A549 (cell line): ENCODE measurements around the gene CMIP. TPM values are rescaled to one million over a fixed set of nuclear protein-coding genes. Genes with fewer than 3 reads are reported as not detected.

Experiments used
- ATAC-seq, 2 experiments: fragments of 200-7000 bp in 1 of 2; fragments of >200 bp in 1 of 2; cut with Nextera tagmentation in 1 of 2; cut with Tn5 transposase in 1 of 2; 3 replicates each; pipeline versions ENCODE4 v1.8.0 to v1.9.1; 2018 to 2020; ENCODE audit warnings: mild to moderate bottlenecking in 1 of 2, moderate library complexity in 1 of 2
- CTCF ChIA-PET: fragments of 300-600 bp; sonication (Branson Sonifier 250); formaldehyde crosslinking; extraction: SDS; loops from one replicate; lab custom pipeline; 2021; ENCODE audit warnings: antibody characterized with exemption, inconsistent platforms; lab: Yijun Ruan, JAX
- POLR2A ChIA-PET: fragments of 350-600 bp; formaldehyde crosslinking; extraction: SDS; loops from one replicate; lab custom pipeline; 2021; ENCODE audit warnings: antibody characterized with exemption, inconsistent platforms; lab: Yijun Ruan, JAX
- DNase-seq, 2 experiments: peaks; one replicate each; pipeline versions ENCODE4 v3.0.0 to v3.0.0-alpha.2; 2011 to 2016; ENCODE audit warnings: low read depth in 1 of 2, low spot score in 1 of 2
- FAIRE-seq: peaks from 2 replicates; lab custom pipeline; 2011; peaks lifted over from hg19 to GRCh38; lab: Jason Lieb, UNC
- H3K27ac ChIP-seq, 2 experiments: fragments of >200 bp; sonication (Bioruptor Twin); formaldehyde crosslinking; 3 replicates each; pipeline ENCODE4 v1.5.1; 2016 to 2017
- H3K4me1 ChIP-seq: fragments of >200 bp; sonication (Bioruptor Twin); formaldehyde crosslinking; 3 replicates; pipeline ENCODE4 v1.6.1; 2016
- H3K4me2 ChIP-seq: fragments of >200 bp; sonication (Bioruptor Twin); formaldehyde crosslinking; 3 replicates; pipeline ENCODE4 v1.6.1; 2016
- H3K4me3 ChIP-seq: fragments of >200 bp; sonication (Bioruptor Twin); formaldehyde crosslinking; 3 replicates; pipeline ENCODE4 v1.5.1; 2016
- H3K9me3 ChIP-seq: fragments of >200 bp; sonication (Bioruptor Twin); formaldehyde crosslinking; 3 replicates; pipeline ENCODE4 v1.6.1; 2016
- CBX8 ChIP-seq: fragments of 200-600 bp; sonication (generic); IDR thresholded peaks from 2 replicates; pipeline ENCODE4 v1.6.1; 2016
- EHF ChIP-seq: fragments of 250-450 bp; sonication (Bioruptor Pico); IDR thresholded peaks from 2 replicates; pipeline ENCODE4 v1.5.0; 2020; ENCODE audit warnings: mild to moderate bottlenecking
- ESRRA ChIP-seq: fragments of 150-350 bp; IDR thresholded peaks from 2 replicates; pipeline ENCODE4 v1.6.1; 2014; ENCODE audit warnings: mild to moderate bottlenecking, low read length, borderline replicate concordance
- HOXB13 ChIP-seq: fragments of 250-450 bp; sonication (Bioruptor Pico); IDR thresholded peaks from 2 replicates; pipeline ENCODE4 v1.5.0; 2020; ENCODE audit warnings: low read depth, mild to moderate bottlenecking, moderate library complexity
- JUNB ChIP-seq: fragments of >200 bp; sonication (Bioruptor Twin); formaldehyde crosslinking; IDR thresholded peaks from 2 replicates; pipeline ENCODE4 v1.6.1; 2016
- KDM5A ChIP-seq: fragments of 200-600 bp; sonication (generic); IDR thresholded peaks from 2 replicates; pipeline ENCODE4 v1.6.1; 2016; ENCODE audit warnings: antibody characterized with exemption, mild to moderate bottlenecking
- MAZ ChIP-seq: fragments of 150-350 bp; IDR thresholded peaks from 2 replicates; pipeline ENCODE4 v1.6.1; 2014; ENCODE audit warnings: antibody characterized with exemption, low read depth, low read length, borderline replicate concordance
- NFE2L2 ChIP-seq: fragments of 150-350 bp; conservative IDR thresholded peaks from 2 replicates; pipeline ENCODE4 v1.6.1; 2014; ENCODE audit warnings: low read length
- NPAS2 ChIP-seq: fragments of 250-450 bp; sonication (Bioruptor Pico); IDR thresholded peaks from 2 replicates; pipeline ENCODE4 v1.8.0; 2022; ENCODE audit warnings: mild to moderate bottlenecking, moderate library complexity, borderline replicate concordance
- PHF8 ChIP-seq: fragments of 200-600 bp; sonication (generic); IDR thresholded peaks from 2 replicates; pipeline ENCODE4 v1.6.1; 2016; ENCODE audit warnings: low read depth, mild to moderate bottlenecking, antibody characterized with exemption, moderate library complexity, borderline replicate concordance
- POLR2A ChIP-seq: IDR thresholded peaks from 2 replicates; pipeline ENCODE4 v1.6.1; 2012; ENCODE audit warnings: mild to moderate bottlenecking, low read length
- RARB ChIP-seq: fragments of 250-450 bp; sonication (Bioruptor Pico); IDR thresholded peaks from 2 replicates; pipeline ENCODE4 v1.8.0; 2021; ENCODE audit warnings: mild to moderate bottlenecking, moderate library complexity
- ZC3H11A ChIP-seq: fragments of 450-650 bp; IDR thresholded peaks from 2 replicates; pipeline ENCODE4 v1.6.1; 2014; ENCODE audit warnings: antibody characterized with exemption, mild to moderate bottlenecking
- ZFP36 ChIP-seq: fragments of 450-650 bp; IDR thresholded peaks from 2 replicates; pipeline ENCODE4 v1.6.1; 2014; ENCODE audit warnings: borderline replicate concordance; ENCODE audit not compliant: partially characterized antibody
- ZNF302 ChIP-seq: fragments of 250-450 bp; sonication (Bioruptor Pico); IDR thresholded peaks from 2 replicates; pipeline ENCODE4 v1.9.0; 2021; ENCODE audit warnings: inconsistent platforms, mild to moderate bottlenecking, moderate library complexity
- ZSCAN20 ChIP-seq: fragments of 250-450 bp; sonication (Bioruptor Pico); IDR thresholded peaks from 2 replicates; pipeline ENCODE4 v1.8.0; 2022; ENCODE audit warnings: mild to moderate bottlenecking, moderate library complexity
- whole genome bisulfite sequencing: methylation state at CpG from one replicate; pipeline ENCODE4 v1.1.6; 2017; ENCODE audit errors: missing lambda C conversion rate; 5-methylcytosine and 5-hydroxymethylcytosine counted together
- polyA plus RNA-seq, 4 experiments: library from polyadenylated mRNA; depleted of rRNA in 3 of 4; stranded (reverse); fragments of >200 nt; fragmentation: RNase III in 1 of 4; extraction: RNeasy Plus Mini Kit Qiagen cat#74134 plus additional on column Dnase treatment in 1 of 4; gene quantifications; 2 replicates in 3 of 4; 3 replicates in 1 of 4; pipeline ENCODE4 v1.2.3, GENCODE V29; 2011 to 2017
- TF ChIP-seq, protein P1 (sequence below): fragments of >200 bp; sonication (Bioruptor Twin); formaldehyde crosslinking; IDR thresholded peaks from 2 replicates; pipeline ENCODE4 v1.6.1; 2016
- TF ChIP-seq, protein P2 (sequence below): fragments of 200-600 bp; sonication (generic); IDR thresholded peaks from 2 replicates; pipeline ENCODE4 v1.6.1; 2016; ENCODE audit warnings: antibody characterized with exemption, mild to moderate bottlenecking, moderate library complexity
- TF ChIP-seq, protein P3 (sequence below): IDR thresholded peaks from 2 replicates; pipeline ENCODE4 v1.6.1; 2012

The CMIP gene
- polyA plus RNA-seq, 2 of the 4 experiments (the other 2 are of a cell fraction), result 21.6 to 125 TPM

DNA sequence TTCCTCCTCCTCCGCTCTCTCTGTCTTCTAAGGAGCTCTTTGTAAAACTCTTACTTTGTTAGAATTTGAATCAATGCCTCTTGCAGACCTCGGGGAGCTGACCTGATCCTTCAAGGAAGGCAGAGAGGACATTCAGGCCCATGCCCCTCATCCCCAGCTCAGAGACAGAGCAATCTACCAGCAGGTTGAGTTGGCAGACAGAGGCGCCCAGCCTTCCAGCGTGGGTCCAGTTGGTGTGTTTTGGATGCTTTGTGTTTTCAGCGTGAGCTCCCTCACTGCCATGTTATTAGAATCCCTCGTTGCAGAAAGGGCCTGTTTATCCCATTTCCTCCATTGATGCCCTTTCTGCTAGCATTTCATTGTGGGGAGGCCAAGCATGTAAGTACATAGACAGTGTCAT, 167.1 kb downstream of the CMIP start:
- H3K27ac ChIP-seq, result peak overlapping the region; percentile 70 to 74; a peak in 3 of 6 replicates
- no peak overlapping the region for H3K4me2 ChIP-seq
- FAIRE-seq, result no peak
- ChIA-PET CTCF (interaction anchor here (1.1 to 3.2 kb wide), 3 partner anchors 12 to 17 kb away, joined by 3 to 21 read pairs (median 3); no protein-coding TSS in a partner anchor), POLR2A (no interaction called here)
- TF ChIP-seq, protein P1, sequence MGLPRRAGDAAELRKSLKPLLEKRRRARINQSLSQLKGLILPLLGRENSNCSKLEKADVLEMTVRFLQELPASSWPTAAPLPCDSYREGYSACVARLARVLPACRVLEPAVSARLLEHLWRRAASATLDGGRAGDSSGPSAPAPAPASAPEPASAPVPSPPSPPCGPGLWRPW, result no peak
- no peak for TF ChIP-seq EHF (CRISPR knock-in tag)
- no peak for TF ChIP-seq ZNF302 (CRISPR knock-in tag)
- TF ChIP-seq ZSCAN20 (CRISPR knock-in tag), result no peak
- WGBS, result 88% methylated on average over 6 of the region's 6 CpGs
- no peak overlapping the region for H3K4me3 ChIP-seq
- no peak for DNase-seq
- no peak for ATAC-seq
- H3K4me1 ChIP-seq, result peaks cover 39% of the 10 kb centered on the region
- no peaks in the 10 kb centered on the region for H3K9me3 ChIP-seq

DNA sequence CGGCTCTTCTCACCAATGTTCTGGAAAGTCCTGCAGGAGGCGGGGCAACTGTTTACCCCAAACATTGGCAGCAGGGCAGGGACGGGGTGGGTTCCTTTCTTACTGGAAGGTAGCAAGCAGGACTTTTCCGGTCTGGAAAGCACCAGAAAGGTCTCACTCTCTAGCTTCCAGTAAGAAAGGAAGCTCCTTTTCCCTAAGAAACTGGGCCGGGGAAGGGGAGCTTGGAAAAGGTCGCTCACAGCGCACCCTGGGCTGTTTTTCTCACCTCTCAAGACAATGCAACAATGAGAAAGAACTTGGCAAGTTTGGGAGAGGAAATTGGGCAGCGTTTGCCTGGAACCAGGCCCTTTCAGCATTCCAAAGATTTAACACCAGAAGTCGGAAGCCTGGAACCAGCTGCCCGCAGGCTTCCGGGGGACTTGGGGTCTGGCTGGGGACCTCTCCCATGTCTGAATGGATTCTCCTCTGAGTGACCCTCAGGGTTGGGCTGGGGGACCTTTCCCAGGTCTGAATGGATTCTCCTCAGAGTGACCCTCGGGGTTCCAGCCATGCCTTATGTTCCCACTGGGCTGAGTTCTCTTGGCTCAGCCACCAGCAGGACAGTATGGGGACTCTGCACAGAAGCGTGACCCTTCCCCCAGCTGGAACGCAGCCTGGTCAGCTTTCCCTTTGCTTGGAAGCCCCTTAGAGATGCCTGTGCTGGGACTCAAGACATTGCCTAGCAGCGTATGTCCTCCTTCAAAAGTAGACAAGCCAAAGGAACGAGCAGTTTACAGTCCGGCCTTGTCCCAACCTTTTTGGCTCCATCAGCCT, 167.9 kb downstream of the CMIP start:
- no peak for ATAC-seq
- Histone ChIP-seq H3K4me2 (no peak overlapping the region), H3K4me1 (peaks cover 30% of the 10 kb centered on the region)
- POLR2A ChIA-PET, result no interaction called here
- 91% methylated on average over 15 of the region's 17 CpGs for WGBS
- TF ChIP-seq MAZ (no peak), ZFP36 (no peak), ZNF302 (CRISPR knock-in tag) (no peak), RARB (CRISPR knock-in tag) (no peak), PHF8 (no peak), NPAS2 (CRISPR knock-in tag) (no peak), NFE2L2 (no peak), JUNB (no peak), POLR2A (no peak), CBX8 (no peak), HOXB13 (CRISPR knock-in tag) (no peak)
- TF ChIP-seq, protein P2, sequence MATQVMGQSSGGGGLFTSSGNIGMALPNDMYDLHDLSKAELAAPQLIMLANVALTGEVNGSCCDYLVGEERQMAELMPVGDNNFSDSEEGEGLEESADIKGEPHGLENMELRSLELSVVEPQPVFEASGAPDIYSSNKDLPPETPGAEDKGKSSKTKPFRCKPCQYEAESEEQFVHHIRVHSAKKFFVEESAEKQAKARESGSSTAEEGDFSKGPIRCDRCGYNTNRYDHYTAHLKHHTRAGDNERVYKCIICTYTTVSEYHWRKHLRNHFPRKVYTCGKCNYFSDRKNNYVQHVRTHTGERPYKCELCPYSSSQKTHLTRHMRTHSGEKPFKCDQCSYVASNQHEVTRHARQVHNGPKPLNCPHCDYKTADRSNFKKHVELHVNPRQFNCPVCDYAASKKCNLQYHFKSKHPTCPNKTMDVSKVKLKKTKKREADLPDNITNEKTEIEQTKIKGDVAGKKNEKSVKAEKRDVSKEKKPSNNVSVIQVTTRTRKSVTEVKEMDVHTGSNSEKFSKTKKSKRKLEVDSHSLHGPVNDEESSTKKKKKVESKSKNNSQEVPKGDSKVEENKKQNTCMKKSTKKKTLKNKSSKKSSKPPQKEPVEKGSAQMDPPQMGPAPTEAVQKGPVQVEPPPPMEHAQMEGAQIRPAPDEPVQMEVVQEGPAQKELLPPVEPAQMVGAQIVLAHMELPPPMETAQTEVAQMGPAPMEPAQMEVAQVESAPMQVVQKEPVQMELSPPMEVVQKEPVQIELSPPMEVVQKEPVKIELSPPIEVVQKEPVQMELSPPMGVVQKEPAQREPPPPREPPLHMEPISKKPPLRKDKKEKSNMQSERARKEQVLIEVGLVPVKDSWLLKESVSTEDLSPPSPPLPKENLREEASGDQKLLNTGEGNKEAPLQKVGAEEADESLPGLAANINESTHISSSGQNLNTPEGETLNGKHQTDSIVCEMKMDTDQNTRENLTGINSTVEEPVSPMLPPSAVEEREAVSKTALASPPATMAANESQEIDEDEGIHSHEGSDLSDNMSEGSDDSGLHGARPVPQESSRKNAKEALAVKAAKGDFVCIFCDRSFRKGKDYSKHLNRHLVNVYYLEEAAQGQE, result no peak
- TF ChIP-seq, protein P3, sequence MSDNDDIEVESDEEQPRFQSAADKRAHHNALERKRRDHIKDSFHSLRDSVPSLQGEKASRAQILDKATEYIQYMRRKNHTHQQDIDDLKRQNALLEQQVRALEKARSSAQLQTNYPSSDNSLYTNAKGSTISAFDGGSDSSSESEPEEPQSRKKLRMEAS, result no peak
- TF ChIP-seq, all 56 proteins: peak for 0
- DNase-seq (no peak), FAIRE-seq (no peak)
- CTCF ChIA-PET, result interaction anchor here (0.9 to 3.2 kb wide), 6 partner anchors 11 to 200 kb away, joined by 3 to 21 read pairs (median 3); no protein-coding TSS in a partner anchor
- Histone ChIP-seq H3K4me3 (no peak overlapping the region), H3K27ac (peak overlapping the region in 1 of 2 experiments; percentile 74; a peak in 1 of 6 replicates), H3K9me3 (no peaks in the 10 kb centered on the region)

DNA sequence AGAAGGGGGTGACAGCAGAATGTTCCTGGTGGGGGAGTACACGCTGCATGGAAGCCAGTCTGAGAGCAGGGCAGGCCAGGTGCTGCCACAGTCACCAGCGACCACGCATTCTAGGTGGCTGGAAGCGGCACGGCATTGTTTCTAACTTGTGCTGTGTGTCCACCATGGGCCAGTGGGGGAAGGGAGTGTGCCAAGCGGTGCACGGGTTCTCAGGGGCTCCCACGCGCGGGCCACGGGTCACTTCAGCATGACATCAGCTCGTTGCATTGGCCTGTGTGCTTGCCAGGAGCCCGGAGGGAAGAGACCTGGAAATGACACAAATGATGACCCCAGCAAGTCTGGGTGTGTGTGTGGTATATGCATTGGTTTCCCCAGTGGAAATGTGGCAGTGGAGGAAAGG, 169.6 kb downstream of the CMIP start:
- H3K4me1 ChIP-seq, result peaks cover 18% of the 10 kb centered on the region
- TF ChIP-seq ESRRA, result no peak
- TF ChIP-seq KDM5A, result no peak
- TF ChIP-seq ZFP36, result no peak
- no peak for TF ChIP-seq ZC3H11A
- no peak for TF ChIP-seq NFE2L2
- POLR2A ChIA-PET, result no interaction called here
- no peak overlapping the region for H3K4me2 ChIP-seq
- FAIRE-seq (no peak), DNase-seq (no peak), ATAC-seq (no peak)
- H3K9me3 ChIP-seq, result no peaks in the 10 kb centered on the region
- no peak overlapping the region for H3K27ac ChIP-seq
- H3K4me3 ChIP-seq, result no peak overlapping the region
- CTCF ChIA-PET, result interaction anchor here (1.5 to 3.2 kb wide), 2 partner anchors 10 to 35 kb away, joined by 4 to 21 read pairs; no protein-coding TSS in a partner anchor
- 91% methylated on average over 8 of the region's 13 CpGs for WGBS
